IPS DF 6.9 (cell line): ENCODE results near the gene EXOC7.

ENCODE experiments used
- DNase-seq: peaks from one replicate; pipeline ENCODE4 v3.0.0-alpha.2; 2013; ENCODE audit warnings: low read depth, low spot score
- H3K27ac ChIP-seq: one replicate; pipeline ENCODE4 v1.5.1; 2013; ENCODE audit warnings: low read length, control low read depth
- H3K27me3 ChIP-seq: 2 replicates; pipeline ENCODE4 v1.6.1; 2013; ENCODE audit warnings: mild to moderate bottlenecking, low read length; ENCODE audit not compliant: control insufficient read depth, insufficient read depth
- H3K36me3 ChIP-seq: 2 replicates; pipeline ENCODE4 v1.6.1; 2013; ENCODE audit warnings: low read length; ENCODE audit not compliant: control insufficient read depth, insufficient read depth
- H3K4me1 ChIP-seq: 2 replicates; pipeline ENCODE4 v1.6.1; 2013; ENCODE audit warnings: low read length; ENCODE audit not compliant: control insufficient read depth, insufficient read depth
- H3K4me3 ChIP-seq: 2 replicates; pipeline ENCODE4 v1.5.1; 2013; ENCODE audit warnings: mild to moderate bottlenecking, low read length
- H3K9me3 ChIP-seq: 2 replicates; pipeline ENCODE4 v1.6.1; 2013; ENCODE audit warnings: low read length, inconsistent platforms; ENCODE audit not compliant: control insufficient read depth, insufficient read depth
- WGBS: extraction: QIAGEN DNeasy Blood & Tissue Kit; methylation state at CpG from one replicate; pipeline ENCODE4 v1.1.7; 2013; ENCODE audit warnings: mixed read lengths, missing lambda C conversion rate; ENCODE audit not compliant: insufficient read length, insufficient coverage; 5-methylcytosine and 5-hydroxymethylcytosine counted together

Gene EXOC7

GRCh38 chr17:76085066-76085730 lies 18.4 kb downstream of the EXOC7 start:
- Histone ChIP-seq H3K27ac (no peak overlapping the region), H3K4me3 (no peak overlapping the region), H3K4me1 (peaks cover 4% of the 10 kb centered on the region), H3K36me3 (peaks cover 24% of the 10 kb centered on the region), H3K9me3 (no peaks in the 10 kb centered on the region), H3K27me3 (no peaks in the 10 kb centered on the region)
- WGBS, result no CpG with 5 or more reads among the region's 17 CpGs
- no peak for DNase-seq

- WGBS, result no CpG with 5 or more reads among the region's 15 CpGs
- H3K36me3 ChIP-seq, result peaks cover 20% of the 10 kb centered on the region
These were observed 19.9 kb downstream of the EXOC7 start for GRCh38 chr17:76083536-76084182.

GRCh38 chr17:76082326-76083251 lies 21.0 kb downstream of the EXOC7 start:
- WGBS, result no CpG with 5 or more reads among the region's 20 CpGs
- Histone ChIP-seq H3K27ac (no peak overlapping the region), H3K4me1 (peaks cover 13% of the 10 kb centered on the region), H3K36me3 (peaks cover 17% of the 10 kb centered on the region), H3K9me3 (no peaks in the 10 kb centered on the region), H3K27me3 (peaks cover 14% of the 10 kb centered on the region; the same call in 1 of the 2 replicates), H3K4me3 (no peak overlapping the region)
- DNase-seq, result no peak

More at GRCh38 chr17:76083536-76084182, 19.9 kb downstream of the EXOC7 start:
- Histone ChIP-seq H3K4me3 (no peak overlapping the region), H3K4me1 (peaks cover 13% of the 10 kb centered on the region), H3K27ac (no peak overlapping the region), H3K9me3 (no peaks in the 10 kb centered on the region), H3K27me3 (peaks cover 6% of the 10 kb centered on the region; the same call in 1 of the 2 replicates)
- DNase-seq, result no peak

GRCh38 chr17:76081295-76082210 lies 22.0 kb downstream of the EXOC7 start:
- Histone ChIP-seq H3K27me3 (peaks cover 24% of the 10 kb centered on the region), H3K27ac (no peak overlapping the region), H3K9me3 (no peaks in the 10 kb centered on the region), H3K36me3 (peaks cover 14% of the 10 kb centered on the region), H3K4me1 (peaks cover 18% of the 10 kb centered on the region), H3K4me3 (no peak overlapping the region)
- WGBS, result no CpG with 5 or more reads among the region's 27 CpGs
- DNase-seq, result no peak

GRCh38 chr17:76080768-76081287 lies 22.8 kb downstream of the EXOC7 start:
- no peaks in the 10 kb centered on the region for H3K9me3 ChIP-seq
- DNase-seq, result no peak
- H3K4me3 ChIP-seq, result no peak overlapping the region
- H3K36me3 ChIP-seq, result peaks cover 11% of the 10 kb centered on the region
- WGBS, result no CpG with 5 or more reads among the region's 6 CpGs
- peaks cover 32% of the 10 kb centered on the region for H3K27me3 ChIP-seq
- peaks cover 19% of the 10 kb centered on the region for H3K4me1 ChIP-seq
- no peak overlapping the region for H3K27ac ChIP-seq

- no CpG with 5 or more reads among the region's 23 CpGs for WGBS
- peaks cover 5% of the 10 kb centered on the region; the same call in 1 of the 2 replicates for H3K36me3 ChIP-seq
- no peak overlapping the region for H3K27ac ChIP-seq
- no peak for DNase-seq
- no peak overlapping the region for H3K4me3 ChIP-seq
- no peaks in the 10 kb centered on the region for H3K9me3 ChIP-seq
- peaks cover 19% of the 10 kb centered on the region for H3K4me1 ChIP-seq
- peaks cover 38% of the 10 kb centered on the region for H3K27me3 ChIP-seq
These were observed 23.4 kb downstream of the EXOC7 start for GRCh38 chr17:76079956-76080767.

GRCh38 chr17:76079535-76079955 lies 24.0 kb downstream of the EXOC7 start:
- Histone ChIP-seq H3K36me3 (no peaks in the 10 kb centered on the region; the same call in 1 of the 2 replicates), H3K27me3 (peaks cover 44% of the 10 kb centered on the region), H3K4me3 (no peak overlapping the region), H3K9me3 (no peaks in the 10 kb centered on the region), H3K4me1 (peaks cover 23% of the 10 kb centered on the region), H3K27ac (no peak overlapping the region)
- no peak for DNase-seq
- WGBS, result no CpG with 5 or more reads among the region's 9 CpGs

- Histone ChIP-seq H3K4me1 (peaks cover 23% of the 10 kb centered on the region), H3K27ac (no peak within 1 kb of the TSS), H3K9me3 (no peaks in the 10 kb centered on the region), H3K36me3 (no peaks in the 10 kb centered on the region; the same call in 1 of the 2 replicates), H3K4me3 (no peak within 1 kb of the TSS), H3K27me3 (peaks cover 49% of the 10 kb centered on the region)
- no peak for DNase-seq
- WGBS, result no CpG with 5 or more reads among the region's 17 CpGs
These were observed 24.6 kb downstream of the EXOC7 start, which contains the start of gene ZACN for GRCh38 chr17:76078860-76079534. ZACN (plus strand) TSS chr17:76079182; CDS start chr17:76079265, 83 bp downstream.
